NCI-H2029 treated with DMSO at 0.1 percent for 48 hours (cell line): ENCODE results near the gene CDH4.

Experiments used
- DNase-seq: peaks from one replicate; lab custom pipeline; 2025; lab: John Stamatoyannopoulos, UW

The CDH4 gene

DNA sequence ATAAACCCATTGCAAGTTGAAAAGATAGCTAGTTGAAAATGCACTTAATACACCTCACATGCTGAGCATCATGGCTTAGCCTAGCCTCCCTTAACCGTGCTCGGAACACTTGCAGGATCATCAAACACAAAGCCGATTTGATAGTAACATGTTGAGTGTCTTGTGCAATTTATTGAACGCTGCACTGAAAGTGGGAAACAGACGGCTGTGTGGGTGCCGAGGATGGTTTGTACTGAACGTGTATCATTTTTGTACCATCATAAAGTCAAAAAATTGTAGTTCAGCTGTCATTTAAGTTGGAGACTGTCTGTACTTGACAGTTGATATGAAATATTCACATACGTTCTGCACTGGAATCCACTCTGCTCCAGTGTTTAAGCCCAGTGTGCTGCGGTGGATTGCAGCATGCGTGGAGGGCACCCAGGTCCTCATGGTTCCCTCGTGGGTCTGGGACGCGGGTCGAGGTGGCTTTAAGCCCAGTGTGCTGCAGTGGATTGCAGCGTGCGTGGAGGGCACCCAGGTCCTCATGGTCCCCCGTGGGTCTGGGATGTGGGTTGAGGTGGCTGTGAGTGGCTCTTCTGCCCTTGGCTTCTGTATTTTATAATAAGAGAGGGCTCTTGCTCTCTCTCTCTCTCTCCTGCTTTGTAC lies 77.0 kb downstream of the CDH4 start:
- no peak for DNase-seq

DNA sequence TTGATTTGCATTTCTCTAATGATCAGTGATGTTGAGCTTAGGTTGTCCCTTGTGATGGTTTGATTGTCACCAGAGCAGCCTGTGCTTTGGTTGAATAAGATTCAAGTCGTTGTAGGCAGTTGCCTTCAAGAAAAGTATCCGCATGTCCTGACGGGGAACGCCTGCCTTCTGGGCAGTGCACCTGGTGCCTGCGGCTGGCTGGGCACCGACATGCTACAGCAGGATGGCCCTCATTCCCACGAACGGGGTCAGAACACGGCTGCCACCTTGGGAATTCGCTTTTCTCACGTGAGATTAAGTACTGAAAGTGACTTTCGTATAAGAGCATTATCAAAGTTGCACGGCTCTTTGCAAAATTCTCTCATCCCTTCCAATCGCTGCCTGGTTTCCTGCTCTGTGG lies 78.4 kb downstream of the CDH4 start:
- no peak for DNase-seq

DNA sequence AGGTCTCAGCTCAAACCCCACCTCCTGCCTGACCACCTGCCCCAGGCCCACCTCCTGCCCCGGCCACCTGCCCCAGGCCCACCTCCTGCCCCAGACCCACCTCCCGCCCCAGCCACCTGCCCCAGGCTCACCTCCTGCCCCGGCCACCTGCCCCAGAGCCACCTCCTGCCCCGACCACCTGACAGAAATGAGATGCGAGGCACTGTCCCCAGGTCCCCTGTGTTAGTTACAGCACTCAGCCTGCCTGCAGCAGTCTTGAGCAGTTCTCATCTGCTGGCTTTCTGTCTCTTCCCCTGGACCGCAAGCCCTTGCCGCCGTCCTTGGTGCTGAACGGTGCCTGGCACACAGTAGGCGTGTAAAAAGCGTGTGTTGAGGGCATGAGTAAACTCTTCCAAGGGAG lies 79.5 kb downstream of the CDH4 start:
- DNase-seq = no peak

- no peak for DNase-seq
Measured at GRCh38 chr20:61332016-61332975, 80.2 kb downstream of the CDH4 start.

GRCh38 chr20:61333484-61334108 lies 81.5 kb downstream of the CDH4 start:
- DNase-seq = no peak

GRCh38 chr20:61340157-61340556 lies 88.1 kb downstream of the CDH4 start:
- no peak for DNase-seq

DNA sequence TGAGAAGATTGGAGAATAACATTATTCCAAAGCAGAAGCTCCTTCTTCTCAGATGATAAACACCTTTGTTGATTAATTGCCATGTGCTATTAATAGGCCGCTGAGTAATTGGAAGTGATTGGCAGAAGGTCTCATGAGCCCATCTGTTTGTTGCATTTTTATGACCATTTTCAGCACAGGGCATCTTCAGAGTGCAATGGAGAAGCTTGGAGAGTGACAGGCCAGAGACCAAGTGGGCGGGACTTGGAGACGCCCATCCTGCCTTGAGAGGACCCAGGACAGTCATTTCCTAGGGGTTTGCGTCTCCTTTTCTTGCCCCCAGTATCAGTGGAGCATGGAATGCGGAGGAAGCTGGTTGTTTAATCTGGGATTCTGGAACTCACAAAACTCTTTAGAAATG lies 89.5 kb downstream of the CDH4 start:
- DNase-seq = no peak

DNA sequence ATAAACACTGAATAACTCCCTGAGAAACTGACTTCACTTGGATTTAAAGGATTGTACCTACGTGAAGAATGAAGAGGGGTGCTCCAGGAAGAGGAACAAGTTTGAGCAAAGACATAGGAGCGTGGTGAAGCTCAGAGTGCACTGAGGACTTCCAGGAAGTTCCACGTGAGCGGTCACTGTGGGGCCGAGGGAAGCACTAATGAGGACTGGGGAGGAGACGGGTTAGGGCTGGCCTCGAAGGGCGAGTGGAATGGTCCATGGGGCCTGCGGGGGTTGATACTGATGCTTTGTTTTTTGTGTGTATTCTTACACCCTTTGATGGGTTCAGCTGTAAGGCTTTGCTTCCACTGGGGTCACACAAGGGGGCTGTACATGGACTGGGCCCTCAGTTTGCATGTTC lies 91.9 kb downstream of the CDH4 start:
- DNase-seq = no peak

DNA sequence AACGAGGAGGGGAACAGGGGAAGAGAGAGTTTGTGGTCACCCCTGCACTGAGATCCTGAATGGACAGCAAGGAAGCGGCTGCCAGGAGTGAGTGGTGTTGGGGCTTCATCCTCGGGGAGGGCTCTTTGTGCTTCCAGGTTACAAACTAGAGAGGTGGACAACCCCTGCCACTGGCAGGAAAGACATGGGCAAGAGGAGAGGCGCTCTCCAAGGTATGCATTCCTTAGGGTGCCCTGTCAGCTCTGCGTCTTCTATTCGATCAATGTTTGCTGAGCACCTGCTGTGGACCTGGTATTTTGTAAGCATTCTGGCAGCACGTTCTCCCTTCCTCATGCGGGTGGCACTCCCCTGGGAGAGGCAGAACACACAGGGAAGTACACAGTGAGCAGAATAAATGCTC lies 93.6 kb downstream of the CDH4 start:
- no peak for DNase-seq

DNA sequence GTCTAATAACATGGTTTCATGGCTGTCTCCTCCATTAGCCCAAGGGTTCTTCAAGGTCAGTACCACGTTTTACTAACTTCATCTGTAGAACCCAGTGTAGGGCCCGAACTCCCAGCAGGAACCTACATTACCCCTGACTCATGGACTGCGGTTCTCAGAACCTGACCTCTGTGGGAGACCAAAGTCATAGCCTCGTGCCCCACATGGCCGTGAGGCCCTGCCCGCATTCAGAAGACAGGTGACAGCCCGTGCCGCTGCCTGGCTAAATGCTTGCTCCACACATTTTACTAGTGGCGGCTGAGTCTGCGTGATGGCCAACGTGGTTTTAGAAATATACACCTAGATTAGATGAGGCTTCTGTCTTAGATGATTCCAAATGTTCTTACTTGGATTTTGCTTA lies 94.9 kb downstream of the CDH4 start:
- DNase-seq = no peak

DNA sequence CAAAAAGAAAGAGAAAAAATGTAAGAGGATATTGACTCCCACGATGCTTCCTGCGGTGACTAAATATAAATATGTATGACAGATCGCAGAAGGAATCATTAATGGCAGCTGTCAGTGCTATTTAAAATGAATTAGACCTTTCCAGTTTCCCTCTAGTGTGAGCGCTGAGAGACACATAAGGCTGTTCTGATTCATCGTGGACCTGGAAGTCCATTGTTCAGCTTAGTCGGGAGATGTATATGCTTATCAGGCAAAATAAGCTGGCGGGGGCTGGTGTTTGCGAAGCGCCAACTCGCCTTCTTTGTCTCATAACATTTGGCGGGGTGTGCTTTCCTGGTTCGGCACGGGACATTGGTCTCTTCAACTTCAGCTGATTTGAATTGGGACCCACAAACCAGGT lies 95.4 kb downstream of the CDH4 start:
- DNase-seq = no peak

DNA sequence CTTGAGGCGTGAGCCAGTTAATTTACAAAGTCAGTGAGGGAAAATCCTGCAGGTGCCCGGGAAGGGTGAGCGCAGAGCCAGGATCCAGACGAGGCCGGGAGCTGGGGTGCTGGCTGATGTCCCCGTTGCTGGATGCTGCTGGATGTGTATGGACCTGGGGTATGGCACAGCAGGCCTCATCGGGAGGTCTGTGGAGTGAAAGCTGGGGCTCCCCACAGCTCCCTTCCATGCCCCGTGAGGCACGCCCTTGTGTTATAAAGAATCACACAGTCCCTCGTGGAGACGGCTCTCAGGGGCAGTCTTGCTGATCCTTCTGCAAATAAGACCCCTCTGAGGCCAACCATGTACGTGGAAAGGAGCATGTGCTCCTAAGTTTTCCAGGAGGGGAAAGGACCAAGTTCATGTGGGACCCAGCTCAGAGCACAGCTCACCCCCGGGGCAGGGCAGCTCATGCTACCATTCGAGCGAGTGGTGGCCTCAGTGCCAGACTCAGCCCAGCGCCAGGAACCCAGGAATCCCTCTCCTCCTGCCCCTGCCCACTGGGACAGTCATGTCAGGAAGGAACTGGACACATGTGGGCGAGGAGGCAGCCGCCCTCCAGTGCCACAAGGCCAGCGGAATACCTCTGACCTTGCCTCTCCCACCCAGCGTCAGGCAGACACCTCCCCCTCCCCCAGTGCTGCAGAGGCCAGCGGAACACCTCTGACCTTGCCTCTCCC lies 97.5 kb downstream of the CDH4 start:
- no peak for DNase-seq

- no peak for DNase-seq
Measured at GRCh38 chr20:61350500-61351250, 98.6 kb downstream of the CDH4 start.

DNA sequence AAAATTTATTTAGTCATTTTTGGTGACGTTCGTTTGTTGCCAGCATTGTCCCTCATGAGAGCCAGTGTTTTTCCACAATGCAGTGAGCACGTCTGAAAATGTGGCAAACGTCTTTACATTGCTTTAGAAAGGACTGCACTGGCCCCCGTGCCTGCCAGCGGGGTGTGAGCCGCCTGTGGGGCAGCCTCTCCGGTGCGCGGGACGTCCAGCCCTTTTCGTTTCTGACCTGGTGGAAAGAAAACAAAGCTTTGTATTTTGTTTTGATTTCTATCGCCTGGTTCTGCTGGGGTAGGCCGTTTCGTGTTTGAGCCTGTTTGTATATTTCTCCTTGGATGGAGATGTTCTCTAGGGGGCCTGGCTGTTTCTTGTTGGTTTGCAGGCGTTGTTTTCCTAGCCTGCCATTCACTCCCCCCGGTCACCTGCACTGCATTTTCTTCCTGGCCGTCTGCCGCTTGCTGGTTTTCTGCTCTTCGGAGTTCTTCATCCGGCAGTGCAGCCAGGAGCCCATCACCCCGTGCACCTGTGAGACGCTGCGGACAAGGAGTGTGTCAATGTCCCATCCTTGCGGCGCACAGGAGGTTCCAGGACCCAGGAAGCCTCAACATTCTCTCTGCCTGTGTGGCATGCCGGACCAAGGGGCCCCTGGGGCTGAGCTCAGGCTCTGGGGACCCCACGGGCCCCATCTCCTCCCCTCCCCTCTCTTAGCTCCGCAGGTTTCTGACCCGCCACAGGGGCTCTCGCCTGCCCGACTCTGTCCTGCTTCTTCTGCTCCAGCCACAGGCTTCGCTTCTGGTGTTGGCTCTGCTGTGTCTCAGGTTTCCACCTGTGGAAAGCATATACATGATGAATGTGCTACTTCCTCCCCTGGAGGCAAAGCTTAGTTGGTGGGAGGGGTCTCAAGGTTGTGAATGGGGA lies 100.5 kb downstream of the CDH4 start:
- no peak for DNase-seq

DNA sequence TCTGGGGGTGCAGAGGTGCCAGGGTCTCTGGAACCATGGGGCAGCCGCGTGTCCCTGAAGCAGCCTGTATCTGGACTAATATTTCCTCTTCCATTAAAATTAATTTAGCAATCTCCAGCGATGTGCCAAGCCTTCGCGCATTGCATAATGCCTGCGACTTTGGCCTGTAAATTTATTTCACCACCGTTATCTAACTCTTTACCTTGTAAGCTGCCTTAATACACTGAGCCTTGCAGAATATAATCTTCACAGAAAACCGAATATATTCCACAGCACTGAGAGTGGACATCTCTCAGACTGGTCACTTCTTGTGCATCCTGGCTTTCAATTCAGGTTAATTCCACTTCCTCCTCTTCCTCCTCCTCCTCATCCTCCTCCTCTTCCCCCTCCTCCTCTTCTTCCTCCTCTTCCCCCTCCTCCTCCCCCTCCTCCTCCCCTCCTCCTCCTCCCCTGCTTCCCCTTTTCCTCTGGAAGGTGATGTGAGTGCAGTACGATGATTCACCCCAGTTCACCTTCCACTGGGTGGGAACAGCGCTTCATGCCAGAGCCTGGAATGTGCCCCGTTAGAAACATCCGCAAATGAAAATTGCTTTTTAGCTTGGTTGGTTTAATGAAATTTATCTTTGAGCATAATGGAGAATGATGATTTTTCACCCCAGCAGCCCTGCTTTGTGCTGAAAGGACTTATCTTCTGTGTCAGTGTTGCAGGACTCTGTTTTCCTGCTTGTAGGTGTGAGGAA lies 101.4 kb downstream of the CDH4 start:
- no peak for DNase-seq

GRCh38 chr20:61354001-61354390 lies 101.9 kb downstream of the CDH4 start:
- DNase-seq = no peak

- DNase-seq = no peak
Measured at GRCh38 chr20:61354501-61354900, 102.4 kb downstream of the CDH4 start.

- DNase-seq = no peak
Measured at GRCh38 chr20:61354901-61355495, 102.9 kb downstream of the CDH4 start.

GRCh38 chr20:61355585-61355984 lies 103.5 kb downstream of the CDH4 start:
- DNase-seq = no peak
